Femur (tissue), 1 donor: ENCODE measurements around the gene JDP2.

Experiments used
- DNase-seq: peaks from one replicate; pipeline ENCODE4 v3.0.0-alpha.2; 2017

JDP2 gene

GRCh38 chr14:75491376-75491978, 63.7 kb downstream of the JDP2 start:
- DNase-seq, result no peak

- no peak for DNase-seq
Observed at GRCh38 chr14:75492832-75493591, 65.2 kb downstream of the JDP2 start.

- no peak for DNase-seq
Observed at GRCh38 chr14:75493592-75494087, 65.8 kb downstream of the JDP2 start.

- no peak for DNase-seq
Observed at GRCh38 chr14:75494896-75495295, 67.1 kb downstream of the JDP2 start.

- no peak for DNase-seq
Observed at GRCh38 chr14:75495399-75495798, 67.6 kb downstream of the JDP2 start.

- no peak for DNase-seq
Observed at GRCh38 chr14:75495882-75496281, 68.1 kb downstream of the JDP2 start.

GRCh38 chr14:75496755-75497154, 68.9 kb downstream of the JDP2 start:
- no peak for DNase-seq

- no peak for DNase-seq
Observed at GRCh38 chr14:75497191-75497590, 69.4 kb downstream of the JDP2 start.

GRCh38 chr14:75497701-75498100, 69.9 kb downstream of the JDP2 start:
- no peak for DNase-seq

GRCh38 chr14:75499084-75499875, 71.5 kb downstream of the JDP2 start:
- DNase-seq, result no peak

- DNase-seq, result no peak
Observed at GRCh38 chr14:75501080-75501479, 73.3 kb downstream of the JDP2 start.

- DNase-seq, result no peak
Observed at GRCh38 chr14:75504411-75504810, 76.6 kb downstream of the JDP2 start.

GRCh38 chr14:75506930-75507329, 79.1 kb downstream of the JDP2 start:
- DNase-seq, result no peak

GRCh38 chr14:75510547-75510946, 82.7 kb downstream of the JDP2 start:
- DNase-seq, result no peak

GRCh38 chr14:75511201-75511600, 83.4 kb downstream of the JDP2 start:
- DNase-seq, result no peak

GRCh38 chr14:75513911-75514672, 86.3 kb downstream of the JDP2 start:
- DNase-seq, result no peak

- peak; percentile 51 for DNase-seq
Observed at GRCh38 chr14:75514673-75515628, 87.1 kb downstream of the JDP2 start.

- peak; percentile 44 for DNase-seq
Observed at GRCh38 chr14:75515629-75515996, 87.8 kb downstream of the JDP2 start.

- no peak for DNase-seq
Observed at GRCh38 chr14:75518625-75519024, 90.8 kb downstream of the JDP2 start.

GRCh38 chr14:75519394-75519793, 91.6 kb downstream of the JDP2 start:
- no peak for DNase-seq

GRCh38 chr14:75519826-75520728, 92.3 kb downstream of the JDP2 start:
- no peak for DNase-seq
